NCI-H82 (cell line): ENCODE results near the gene NFIA.

Source experiments
- DNase-seq: peaks from one replicate; lab custom pipeline; 2025; lab: John Stamatoyannopoulos, UW

NFIA gene

GRCh38 chr1:61498342-61498741 lies 416.0 kb downstream of the NFIA start:
- DNase-seq = no peak

- DNase-seq = no peak
These were observed 419.9 kb downstream of the NFIA start for GRCh38 chr1:61501971-61502916.

- no peak for DNase-seq
These were observed 421.9 kb downstream of the NFIA start for GRCh38 chr1:61504305-61504704.

GRCh38 chr1:61504852-61505390 lies 422.6 kb downstream of the NFIA start:
- no peak for DNase-seq

- no peak for DNase-seq
These were observed 423.9 kb downstream of the NFIA start for GRCh38 chr1:61506236-61506635.

GRCh38 chr1:61506944-61507500 lies 424.7 kb downstream of the NFIA start:
- no peak for DNase-seq
